GM12891 (cell line): Measurements from ENCODE around the gene FCSK.

Experiments
- DNase-seq: peaks from one replicate; pipeline ENCODE4 v3.0.0; 2011; ENCODE audit warnings: low spot score; ENCODE audit not compliant: insufficient read length
- FAIRE-seq: peaks from 2 replicates; lab custom pipeline; 2011; peaks lifted over from hg19 to GRCh38; lab: Jason Lieb, UNC
- PAX5 ChIP-seq: IDR thresholded peaks from 2 replicates; pipeline ENCODE4 v1.6.1; 2011; ENCODE audit warnings: low read length, moderate library complexity, mild to moderate bottlenecking; ENCODE audit not compliant: insufficient read depth, severe bottlenecking
- POLR2A ChIP-seq: IDR thresholded peaks from 2 replicates; pipeline ENCODE4 v1.6.1; 2011; ENCODE audit warnings: low read depth, low read length, control low read depth
- POLR2AphosphoS5 ChIP-seq: IDR thresholded peaks from 2 replicates; pipeline ENCODE4 v1.6.1; 2011; ENCODE audit warnings: low read depth, low read length, control low read depth
- POU2F2 ChIP-seq: IDR thresholded peaks from 2 replicates; pipeline ENCODE4 v1.6.1; 2011; ENCODE audit warnings: low read depth, mild to moderate bottlenecking, control low read depth, low read length, moderate library complexity
- SPI1 ChIP-seq: IDR thresholded peaks from 2 replicates; pipeline ENCODE4 v1.6.1; 2011; ENCODE audit warnings: low read depth, low read length, control low read depth
- TAF1 ChIP-seq: IDR thresholded peaks from 2 replicates; pipeline ENCODE4 v1.6.1; 2011; ENCODE audit warnings: low read depth, low read length, control low read depth

Gene FCSK

DNA sequence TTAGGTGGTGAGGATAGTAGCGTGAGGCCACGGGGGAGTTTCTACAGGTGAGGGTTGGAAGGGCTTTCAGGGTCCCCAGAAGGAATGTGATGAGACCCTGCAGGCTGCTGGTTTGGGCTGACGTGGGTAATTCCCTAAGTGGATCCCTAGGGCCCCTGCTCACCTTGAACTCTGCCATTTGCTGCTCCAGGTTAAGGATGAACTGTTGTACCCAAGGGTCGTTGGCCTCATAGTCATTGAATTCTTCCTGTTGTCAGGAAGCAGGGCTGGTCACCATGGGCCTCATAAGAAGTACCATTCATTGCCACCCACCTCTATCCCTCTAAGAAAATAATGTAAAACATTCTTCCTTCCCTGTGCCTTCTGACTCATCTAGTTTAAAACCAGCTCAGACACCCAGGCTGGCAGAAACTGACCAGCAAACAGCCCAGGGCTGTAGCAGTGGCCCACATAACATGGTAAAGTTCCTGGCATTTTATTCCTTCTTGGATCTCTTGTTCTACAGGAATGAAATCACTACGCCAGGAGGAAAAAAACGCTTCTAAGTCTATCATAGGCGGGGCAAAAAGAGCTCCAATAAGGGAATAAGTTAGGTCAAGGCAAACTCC is 27.6 kb downstream of the FCSK start:
- DNase-seq (no peak), FAIRE-seq (no peak)
- TF ChIP-seq SPI1 (no peak), TAF1 (no peak), POLR2A (no peak), PAX5 (no peak), POU2F2 (no peak), POLR2AphosphoS5 (no peak)

- no peak for DNase-seq
- FAIRE-seq = no peak
- no peak for TF ChIP-seq POLR2AphosphoS5
Observed at GRCh38 chr16:70482624-70483023, 28.2 kb downstream of the FCSK start.

GRCh38 chr16:70483426-70483825 is 29.0 kb downstream of the FCSK start:
- no peak for FAIRE-seq
- TF ChIP-seq POU2F2 = no peak
- TF ChIP-seq TAF1 = no peak
- no peak for TF ChIP-seq POLR2AphosphoS5
- TF ChIP-seq POLR2A = no peak
- no peak for TF ChIP-seq PAX5
- no peak for TF ChIP-seq SPI1

GRCh38 chr16:70484867-70485266 is 30.5 kb downstream of the FCSK start:
- FAIRE-seq (no peak), DNase-seq (no peak)

More at GRCh38 chr16:70483426-70483825, 29.0 kb downstream of the FCSK start:
- DNase-seq = no peak

GRCh38 chr16:70490261-70490660 is 35.9 kb downstream of the FCSK start:
- no peak for TF ChIP-seq SPI1
- FAIRE-seq (no peak), DNase-seq (no peak)

More at GRCh38 chr16:70484867-70485266, 30.5 kb downstream of the FCSK start:
- TF ChIP-seq POLR2AphosphoS5 = no peak
- TF ChIP-seq POU2F2 = no peak
- no peak for TF ChIP-seq POLR2A
- no peak for TF ChIP-seq SPI1
- no peak for TF ChIP-seq PAX5
- TF ChIP-seq TAF1 = no peak

DNA sequence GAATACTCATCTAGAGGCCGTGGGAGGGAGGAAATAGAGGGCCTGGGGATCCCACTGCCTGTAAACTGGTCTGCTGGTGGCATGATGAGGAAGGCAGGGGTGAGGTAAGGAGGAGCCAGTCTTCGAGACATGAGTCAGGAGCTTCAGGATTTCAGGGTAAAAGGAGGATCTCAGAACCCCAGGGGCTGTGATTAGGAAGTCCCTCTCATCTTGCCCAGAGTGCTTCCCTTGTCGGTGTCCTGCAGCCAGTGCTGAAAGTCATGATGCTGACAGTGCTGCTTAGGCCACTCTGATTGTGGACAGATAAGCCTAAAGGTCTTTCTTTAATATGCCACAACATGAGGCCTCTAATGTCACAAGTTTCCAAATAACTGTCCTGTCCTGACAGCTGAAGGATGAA is 39.4 kb downstream of the FCSK start:
- TF ChIP-seq POLR2A (no peak), PAX5 (no peak), SPI1 (no peak), POU2F2 (no peak), TAF1 (no peak), POLR2AphosphoS5 (no peak)
- FAIRE-seq = no peak
- DNase-seq = no peak

DNA sequence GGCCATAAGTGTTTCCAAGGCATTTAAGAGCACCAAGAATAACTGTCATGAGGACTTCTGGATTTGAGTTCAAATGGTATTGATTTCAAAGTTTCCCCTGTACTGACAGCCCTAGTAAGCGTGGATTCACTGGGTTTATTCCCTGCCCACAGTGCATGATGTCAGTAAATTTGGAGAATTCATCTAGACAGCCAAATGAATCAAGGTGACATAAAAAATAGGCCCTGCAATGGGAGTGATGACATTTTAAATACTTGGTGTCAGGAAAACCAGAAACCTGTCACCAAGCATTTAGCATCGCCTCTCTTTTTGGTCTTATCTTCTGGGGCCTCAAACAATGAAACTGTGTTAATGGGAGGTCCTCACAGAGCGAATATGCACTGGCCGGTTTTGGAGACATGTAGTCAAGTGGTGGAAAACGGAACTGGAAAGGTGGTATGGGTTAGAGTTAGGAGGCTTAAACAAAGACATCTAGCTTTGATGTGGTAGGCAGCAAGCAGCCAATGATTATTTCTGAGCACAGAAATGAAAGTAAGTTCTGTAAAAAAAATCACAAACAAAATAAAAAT is 39.9 kb downstream of the FCSK start:
- FAIRE-seq (no peak), DNase-seq (no peak)
- TF ChIP-seq SPI1 (no peak), PAX5 (no peak), POLR2A (no peak), POU2F2 (no peak), TAF1 (no peak), POLR2AphosphoS5 (no peak)

- FAIRE-seq = no peak
- no peak for DNase-seq
- TF ChIP-seq POU2F2 (no peak), POLR2AphosphoS5 (no peak), SPI1 (no peak), TAF1 (no peak), PAX5 (no peak), POLR2A (no peak)
Observed at GRCh38 chr16:70494777-70495176, 40.4 kb downstream of the FCSK start.

DNA sequence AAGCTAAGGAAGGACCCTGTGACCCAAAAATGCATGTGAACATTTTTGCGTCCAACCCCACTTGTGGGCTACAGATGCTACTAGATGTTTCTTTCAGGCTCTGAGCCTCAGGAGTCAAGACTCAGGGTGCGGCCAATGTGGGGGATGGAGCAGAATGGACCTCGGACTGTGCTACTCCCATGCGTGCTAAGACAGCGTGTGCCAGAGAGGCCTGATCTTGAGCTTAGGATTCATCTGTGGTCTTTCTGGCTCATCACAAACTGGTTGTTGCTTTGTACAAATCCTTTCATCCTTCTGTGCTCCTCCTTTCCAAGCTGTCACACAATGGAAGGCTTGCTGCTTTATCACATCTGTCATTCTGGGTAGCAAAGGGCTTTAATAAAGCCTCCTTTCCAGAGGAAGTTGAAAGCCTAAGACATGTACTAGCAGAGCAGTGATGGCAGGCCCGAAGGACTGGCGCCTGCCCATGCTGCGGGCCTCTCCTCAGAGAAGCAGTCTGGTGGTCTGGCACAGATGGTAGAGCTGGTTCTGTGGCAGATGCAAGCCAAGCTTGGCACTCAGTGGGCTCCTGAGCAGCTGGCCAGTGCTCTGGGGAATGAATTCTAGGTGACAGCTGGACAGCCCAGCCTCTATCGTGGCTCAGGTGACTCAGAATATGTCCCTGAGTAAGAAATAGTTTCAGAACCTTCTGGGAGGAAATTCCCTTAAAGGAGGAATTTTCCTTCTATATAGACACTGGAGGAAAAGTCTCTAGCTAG is 41.2 kb downstream of the FCSK start:
- no peak for DNase-seq
- TF ChIP-seq POLR2AphosphoS5 (no peak), SPI1 (no peak), TAF1 (no peak), POU2F2 (no peak), POLR2A (no peak)
- peak; percentile 60 for FAIRE-seq

- DNase-seq (no peak), FAIRE-seq (no peak)
- TF ChIP-seq POU2F2 = 0 out of 2 replicates have a peak, but pooled peaks have one; percentile 39
- TF ChIP-seq TAF1 = no peak
Observed at GRCh38 chr16:70496513-70496912, 42.1 kb downstream of the FCSK start.

DNA sequence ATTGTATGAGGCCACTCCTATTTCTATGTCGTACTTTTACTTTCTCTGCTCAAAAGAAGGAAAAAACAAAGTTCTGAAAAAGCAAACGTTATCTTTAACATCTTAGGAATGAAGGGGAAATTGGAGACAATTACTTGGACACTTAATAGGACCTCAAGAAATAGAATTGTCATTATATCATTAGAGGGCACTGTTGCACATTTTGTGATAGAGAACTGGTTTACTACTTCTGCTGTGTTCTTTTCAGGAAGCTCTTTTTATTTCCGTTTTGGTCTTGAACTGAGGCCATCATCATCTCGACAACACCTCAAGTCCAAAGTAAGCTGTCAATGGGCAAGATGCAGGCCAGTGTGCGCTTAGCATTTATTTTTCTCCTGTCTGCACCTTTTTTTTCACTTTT is 54.4 kb downstream of the FCSK start:
- DNase-seq = no peak
- no peak for TF ChIP-seq TAF1
- no peak for TF ChIP-seq POLR2A
- no peak for TF ChIP-seq POLR2AphosphoS5
- no peak for TF ChIP-seq SPI1
- TF ChIP-seq PAX5 = no peak
- no peak for TF ChIP-seq POU2F2
- no peak for FAIRE-seq
